BE2C (cell line): Measurements from ENCODE around the gene NFIX.

Source experiments
- DNase-seq: peaks from one replicate; pipeline ENCODE4 v3.0.0-alpha.2; 2020
- H3K27me3 ChIP-seq: fragments of 250-450 bp; sonication (Bioruptor Pico); 2 replicates; pipeline ENCODE4 v1.5.1; 2020; ENCODE audit warnings: mild to moderate bottlenecking
- H3K36me3 ChIP-seq: fragments of 250-450 bp; sonication (Bioruptor Pico); 2 replicates; pipeline ENCODE4 v1.5.1; 2020; ENCODE audit warnings: mild to moderate bottlenecking
- H3K4me1 ChIP-seq: fragments of 250-450 bp; sonication (Bioruptor Pico); 2 replicates; pipeline ENCODE4 v1.5.1; 2020
- H3K4me3 ChIP-seq: 2 replicates; pipeline ENCODE4 v1.5.1; 2011; ENCODE audit warnings: low read depth, low read length
- H3K9me3 ChIP-seq: fragments of 250-450 bp; sonication (Bioruptor Pico); 2 replicates; pipeline ENCODE4 v1.5.1; 2020
- CTCF ChIP-seq: IDR thresholded peaks from 2 replicates; pipeline ENCODE4 v1.5.1; 2012; ENCODE audit warnings: mild to moderate bottlenecking, low read depth, low read length

Gene NFIX

GRCh38 chr19:13004273-13004672, 9.0 kb downstream of the NFIX start:
- DNase-seq, result no peak
- no peaks in the 10 kb centered on the region for H3K9me3 ChIP-seq
- no peaks in the 10 kb centered on the region for H3K27me3 ChIP-seq
- no peaks in the 10 kb centered on the region for H3K4me1 ChIP-seq
- no peak for TF ChIP-seq CTCF
- no peaks in the 10 kb centered on the region for H3K36me3 ChIP-seq
- H3K4me3 ChIP-seq, result no peak overlapping the region

- no peak for TF ChIP-seq CTCF
- H3K36me3 ChIP-seq, result no peaks in the 10 kb centered on the region
- no peaks in the 10 kb centered on the region for H3K9me3 ChIP-seq
- H3K4me3 ChIP-seq, result no peak overlapping the region
- no peaks in the 10 kb centered on the region for H3K4me1 ChIP-seq
- DNase-seq, result no peak
- H3K27me3 ChIP-seq, result no peaks in the 10 kb centered on the region
Observed at GRCh38 chr19:13005253-13005652, 10.0 kb downstream of the NFIX start.

- H3K27me3 ChIP-seq, result no peaks in the 10 kb centered on the region
- no peaks in the 10 kb centered on the region for H3K4me1 ChIP-seq
- no peak overlapping the region for H3K4me3 ChIP-seq
- no peaks in the 10 kb centered on the region for H3K36me3 ChIP-seq
- no peak for TF ChIP-seq CTCF
- H3K9me3 ChIP-seq, result no peaks in the 10 kb centered on the region
- DNase-seq, result no peak
Observed at GRCh38 chr19:13005861-13006370, 10.6 kb downstream of the NFIX start.

GRCh38 chr19:13006431-13007281, 11.4 kb downstream of the NFIX start:
- no peaks in the 10 kb centered on the region for H3K4me1 ChIP-seq
- DNase-seq, result no peak
- no peaks in the 10 kb centered on the region for H3K36me3 ChIP-seq
- no peaks in the 10 kb centered on the region for H3K27me3 ChIP-seq
- TF ChIP-seq CTCF, result no peak
- no peak overlapping the region for H3K4me3 ChIP-seq
- H3K9me3 ChIP-seq, result no peaks in the 10 kb centered on the region

- no peaks in the 10 kb centered on the region for H3K4me1 ChIP-seq
- no peaks in the 10 kb centered on the region for H3K27me3 ChIP-seq
- no peak for TF ChIP-seq CTCF
- no peaks in the 10 kb centered on the region for H3K9me3 ChIP-seq
- H3K4me3 ChIP-seq, result no peak overlapping the region
- H3K36me3 ChIP-seq, result no peaks in the 10 kb centered on the region
- DNase-seq, result no peak
Observed at GRCh38 chr19:13007292-13008045, 12.2 kb downstream of the NFIX start.
